Stimulated activated naive B cell treated with anti-CD40 and anti-IgM and Interleukin-4, amounts not matched to agents 10 μg/mL and 1 μg/mL and 100 μg/mL, for 72 hours (primary cell): ENCODE data around the gene E4F1.

Source experiments
- ATAC-seq, 2 donors: fragments of 150-1000 bp; cut with Tn5 transposase; replicated peaks; 2 replicates each; pipeline ENCODE4 v1.10.0; 2021; ENCODE audit warnings: moderate library complexity in 1 of 2
- DNase-seq: peaks from one replicate; pipeline ENCODE4 v3.0.0; 2021
- H3K27ac Mint-ChIP-seq: one replicate; pipeline ENCODE4 v1.8.0; 2022; ENCODE audit warnings: mild to moderate bottlenecking, mixed read lengths
- H3K27me3 Mint-ChIP-seq, 2 donors: one replicate each; pipeline ENCODE4 v1.8.0; 2022; ENCODE audit warnings: mixed read lengths in 2 of 2
- H3K36me3 Mint-ChIP-seq, 2 donors: one replicate each; pipeline ENCODE4 v1.8.0; 2022; ENCODE audit warnings: mixed read lengths in 2 of 2, mild to moderate bottlenecking in 1 of 2
- H3K4me1 Mint-ChIP-seq, 2 donors: one replicate each; pipeline ENCODE4 v1.8.0; 2022; ENCODE audit warnings: mixed read lengths in 2 of 2, mild to moderate bottlenecking in 1 of 2
- H3K4me3 Mint-ChIP-seq, 2 donors: one replicate each; pipeline ENCODE4 v1.8.0; 2022; ENCODE audit warnings: mild to moderate bottlenecking in 2 of 2, mixed read lengths in 2 of 2, moderate library complexity in 1 of 2
- H3K9me3 Mint-ChIP-seq, 2 donors: one replicate each; pipeline ENCODE4 v1.8.0; 2022; ENCODE audit warnings: mixed read lengths in 2 of 2, mild to moderate bottlenecking in 1 of 2

E4F1 gene

GRCh38 chr16:2183671-2184070, 39.7 kb upstream of the E4F1 start:
- ATAC-seq, result peak in 1 of 2 donors; percentile 15
- no peaks in the 10 kb centered on the region for H3K9me3 Mint-ChIP-seq
- no peak overlapping the region for H3K4me3 Mint-ChIP-seq
- no peak overlapping the region for H3K27ac Mint-ChIP-seq
- DNase-seq, result no peak
- H3K4me1 Mint-ChIP-seq, result peaks cover 0 to 5% of the 10 kb centered on the region in 2 donors
- peaks cover 0 to 5% of the 10 kb centered on the region in 2 donors for H3K27me3 Mint-ChIP-seq
- peaks cover 5 to 8% of the 10 kb centered on the region in 2 donors for H3K36me3 Mint-ChIP-seq

- ATAC-seq, result no peak
- H3K4me3 Mint-ChIP-seq, result no peak overlapping the region
These were observed 39.0 kb upstream of the E4F1 start for GRCh38 chr16:2184346-2184745.

GRCh38 chr16:2184962-2185361, 38.4 kb upstream of the E4F1 start:
- DNase-seq (no peak), ATAC-seq (no peak)
- no peak overlapping the region for H3K4me3 Mint-ChIP-seq
- H3K27me3 Mint-ChIP-seq, result no peaks in the 10 kb centered on the region
- H3K36me3 Mint-ChIP-seq, result peaks cover 5% of the 10 kb centered on the region in 2 donors
- no peak overlapping the region for H3K27ac Mint-ChIP-seq
- H3K9me3 Mint-ChIP-seq, result no peaks in the 10 kb centered on the region
- H3K4me1 Mint-ChIP-seq, result peaks cover 0 to 5% of the 10 kb centered on the region in 2 donors

More at GRCh38 chr16:2184346-2184745, 39.0 kb upstream of the E4F1 start:
- H3K27ac Mint-ChIP-seq, result no peak overlapping the region
- H3K9me3 Mint-ChIP-seq, result no peaks in the 10 kb centered on the region
- H3K36me3 Mint-ChIP-seq, result peaks cover 5 to 7% of the 10 kb centered on the region in 2 donors
- DNase-seq, result no peak
- peaks cover 0 to 5% of the 10 kb centered on the region in 2 donors for H3K4me1 Mint-ChIP-seq
- H3K27me3 Mint-ChIP-seq, result peaks cover 0 to 3% of the 10 kb centered on the region in 2 donors

GRCh38 chr16:2186064-2186463, 37.3 kb upstream of the E4F1 start:
- H3K4me1 Mint-ChIP-seq, result peaks cover 0 to 5% of the 10 kb centered on the region in 2 donors
- no peak for ATAC-seq
- H3K36me3 Mint-ChIP-seq, result peaks cover 5% of the 10 kb centered on the region in 2 donors
- no peaks in the 10 kb centered on the region for H3K27me3 Mint-ChIP-seq
- no peak overlapping the region for H3K27ac Mint-ChIP-seq
- H3K4me3 Mint-ChIP-seq, result no peak overlapping the region
- no peaks in the 10 kb centered on the region for H3K9me3 Mint-ChIP-seq
- no peak for DNase-seq

GRCh38 chr16:2186505-2186904, 36.9 kb upstream of the E4F1 start:
- no peak for ATAC-seq
- Mint-ChIP-seq H3K9me3 (no peaks in the 10 kb centered on the region), H3K4me1 (peaks cover 0 to 5% of the 10 kb centered on the region in 2 donors), H3K4me3 (no peak overlapping the region), H3K36me3 (peaks cover 5% of the 10 kb centered on the region in 2 donors), H3K27me3 (peaks cover 0 to under 1% of the 10 kb centered on the region in 2 donors), H3K27ac (no peak overlapping the region)
- DNase-seq, result no peak

GRCh38 chr16:2187212-2187611, 36.2 kb upstream of the E4F1 start:
- no peaks in the 10 kb centered on the region for H3K9me3 Mint-ChIP-seq
- peaks cover 1 to 3% of the 10 kb centered on the region in 2 donors for H3K36me3 Mint-ChIP-seq
- ATAC-seq (no peak), DNase-seq (no peak)
- H3K4me3 Mint-ChIP-seq, result no peak overlapping the region
- H3K27ac Mint-ChIP-seq, result no peak overlapping the region
- peaks cover 0 to 5% of the 10 kb centered on the region in 2 donors for H3K4me1 Mint-ChIP-seq
- H3K27me3 Mint-ChIP-seq, result peaks cover 1 to 5% of the 10 kb centered on the region in 2 donors

GRCh38 chr16:2188395-2188794, 35.0 kb upstream of the E4F1 start:
- peaks cover 0 to 3% of the 10 kb centered on the region in 2 donors for H3K4me1 Mint-ChIP-seq
- ATAC-seq (no peak), DNase-seq (no peak)
- H3K4me3 Mint-ChIP-seq, result no peak overlapping the region
- H3K27ac Mint-ChIP-seq, result peak overlapping the region; percentile 31
- no peaks in the 10 kb centered on the region for H3K9me3 Mint-ChIP-seq
- peaks cover 12 to 13% of the 10 kb centered on the region in 2 donors for H3K27me3 Mint-ChIP-seq
- H3K36me3 Mint-ChIP-seq, result no peaks in the 10 kb centered on the region

- ATAC-seq (no peak), DNase-seq (no peak)
- H3K9me3 Mint-ChIP-seq, result no peaks in the 10 kb centered on the region
- no peak overlapping the region for H3K27ac Mint-ChIP-seq
- H3K4me1 Mint-ChIP-seq, result peaks cover under 1 to 1% of the 10 kb centered on the region in 2 donors
- no peaks in the 10 kb centered on the region for H3K36me3 Mint-ChIP-seq
- H3K4me3 Mint-ChIP-seq, result no peak overlapping the region
- H3K27me3 Mint-ChIP-seq, result peaks cover 20 to 23% of the 10 kb centered on the region in 2 donors
These were observed 34.0 kb upstream of the E4F1 start for GRCh38 chr16:2189252-2189893.

- DNase-seq, result no peak
- Mint-ChIP-seq H3K9me3 (no peaks in the 10 kb centered on the region), H3K27me3 (peaks cover 26 to 31% of the 10 kb centered on the region in 2 donors), H3K4me3 (no peak overlapping the region), H3K36me3 (no peaks in the 10 kb centered on the region), H3K4me1 (peaks cover 4 to 8% of the 10 kb centered on the region in 2 donors), H3K27ac (no peak overlapping the region)
- ATAC-seq, result no peak
These were observed 33.3 kb upstream of the E4F1 start for GRCh38 chr16:2190002-2190658.

- Mint-ChIP-seq H3K9me3 (no peaks in the 10 kb centered on the region), H3K4me3 (no peak overlapping the region), H3K27me3 (peaks cover 28 to 38% of the 10 kb centered on the region in 2 donors), H3K27ac (no peak overlapping the region), H3K4me1 (peaks cover 6 to 15% of the 10 kb centered on the region in 2 donors), H3K36me3 (no peaks in the 10 kb centered on the region)
- ATAC-seq (no peak), DNase-seq (no peak)
These were observed 32.5 kb upstream of the E4F1 start for GRCh38 chr16:2190659-2191445.

GRCh38 chr16:2191446-2191706, 32.0 kb upstream of the E4F1 start:
- Mint-ChIP-seq H3K4me1 (peaks cover 6 to 15% of the 10 kb centered on the region in 2 donors), H3K4me3 (no peak overlapping the region), H3K27me3 (peaks cover 28 to 38% of the 10 kb centered on the region in 2 donors), H3K9me3 (no peaks in the 10 kb centered on the region), H3K36me3 (no peaks in the 10 kb centered on the region), H3K27ac (no peak overlapping the region)
- DNase-seq (no peak), ATAC-seq (no peak)

GRCh38 chr16:2194166-2194834, 29.1 kb upstream of the E4F1 start:
- DNase-seq, result no peak
- H3K4me3 Mint-ChIP-seq, result no peak overlapping the region
- H3K9me3 Mint-ChIP-seq, result no peaks in the 10 kb centered on the region
- peaks cover 47 to 59% of the 10 kb centered on the region in 2 donors for H3K27me3 Mint-ChIP-seq
- H3K4me1 Mint-ChIP-seq, result peaks cover 6 to 20% of the 10 kb centered on the region in 2 donors
- no peak overlapping the region for H3K27ac Mint-ChIP-seq
- H3K36me3 Mint-ChIP-seq, result no peaks in the 10 kb centered on the region
- ATAC-seq, result no peak

- Mint-ChIP-seq H3K36me3 (no peaks in the 10 kb centered on the region), H3K27ac (no peak overlapping the region), H3K4me3 (peak overlapping the region in 1 of 2 donors; percentile 26), H3K9me3 (no peaks in the 10 kb centered on the region), H3K27me3 (peaks cover 48 to 63% of the 10 kb centered on the region in 2 donors), H3K4me1 (peaks cover 6 to 20% of the 10 kb centered on the region in 2 donors)
- DNase-seq (peak; percentile 24), ATAC-seq (peak; percentile 72 to 73)
These were observed 28.5 kb upstream of the E4F1 start for GRCh38 chr16:2194852-2195321.
